HUES48 (cell line): ENCODE data around the gene RNF157.

Experiments used
- H3K27ac ChIP-seq: one replicate; pipeline ENCODE4 v1.7.0; 2013; ENCODE audit warnings: low read depth, low read length, inconsistent platforms
- H3K27me3 ChIP-seq: 2 replicates; pipeline ENCODE4 v1.6.1; 2013; ENCODE audit warnings: mild to moderate bottlenecking, low read length; ENCODE audit not compliant: control insufficient read depth, insufficient read depth
- H3K36me3 ChIP-seq: 2 replicates; pipeline ENCODE4 v1.6.1; 2013; ENCODE audit warnings: low read length; ENCODE audit not compliant: control insufficient read depth, insufficient read depth
- H3K4me1 ChIP-seq: 2 replicates; pipeline ENCODE4 v1.6.1; 2013; ENCODE audit warnings: mild to moderate bottlenecking, low read length; ENCODE audit not compliant: control insufficient read depth, insufficient read depth
- H3K4me3 ChIP-seq: 2 replicates; pipeline ENCODE4 v1.5.1; 2013; ENCODE audit warnings: mild to moderate bottlenecking, low read depth, low read length
- H3K9ac ChIP-seq: 2 replicates; pipeline ENCODE4 v1.6.1; 2013; ENCODE audit warnings: mild to moderate bottlenecking, low read depth, low read length, moderate library complexity
- H3K9me3 ChIP-seq: 2 replicates; pipeline ENCODE4 v1.6.1; 2013; ENCODE audit warnings: low read length; ENCODE audit not compliant: control insufficient read depth, insufficient read depth

RNF157 gene

DNA sequence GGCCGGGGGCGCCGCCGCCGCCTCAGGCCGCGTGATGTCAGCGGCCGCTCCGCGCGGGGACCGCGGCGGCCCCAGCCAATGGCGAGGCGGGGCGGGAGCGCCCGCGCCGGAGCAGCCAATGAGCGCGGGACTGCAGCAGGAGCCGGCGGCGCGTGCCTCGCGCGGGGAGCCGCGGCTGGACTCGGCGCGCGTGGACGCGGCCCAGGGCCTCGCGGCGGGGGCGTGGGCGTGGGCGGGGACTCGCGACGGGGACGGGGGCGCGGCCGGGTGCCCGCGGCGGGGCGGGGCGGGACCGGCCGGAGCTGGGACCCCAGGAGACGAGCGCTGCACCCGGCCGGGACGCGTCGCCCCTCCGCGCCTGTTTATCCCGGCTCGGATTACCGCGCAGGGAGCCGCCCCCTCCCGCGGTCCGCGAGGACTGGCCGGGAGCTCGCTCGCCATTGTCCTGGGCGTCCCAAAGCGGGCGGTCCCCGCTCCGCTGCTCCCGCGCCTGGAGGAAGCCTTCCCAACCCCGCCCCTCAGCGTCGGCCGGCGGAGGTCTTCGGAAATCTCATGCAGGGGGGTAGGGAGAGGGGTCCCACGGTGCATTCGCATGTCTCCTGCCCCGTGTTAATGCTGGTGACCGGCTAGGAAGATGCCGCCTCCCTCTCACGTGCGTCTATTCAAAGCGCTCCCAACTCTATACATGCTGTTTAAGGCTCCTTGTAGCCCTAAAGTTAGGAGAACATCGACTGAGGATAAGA is at the start of gene RNF157:
TSS of gene RNF157 (minus strand) at position 33 of the 743 bp plus-strand sequence. CDS start 253 bp downstream, outside the sequence.
- Histone ChIP-seq H3K9ac (peak within 1 kb of the TSS; percentile 60), H3K27me3 (peaks cover 57% of the 10 kb centered on the region), H3K4me1 (no peaks in the 10 kb centered on the region), H3K9me3 (no peaks in the 10 kb centered on the region), H3K36me3 (no peaks in the 10 kb centered on the region), H3K4me3 (peak within 1 kb of the TSS; percentile 69), H3K27ac (no peak within 1 kb of the TSS)

- Histone ChIP-seq H3K4me1 (no peaks in the 10 kb centered on the region), H3K4me3 (no peak overlapping the region), H3K27me3 (no peaks in the 10 kb centered on the region), H3K36me3 (no peaks in the 10 kb centered on the region), H3K9ac (no peak overlapping the region), H3K27ac (no peak overlapping the region), H3K9me3 (no peaks in the 10 kb centered on the region)
Observed at GRCh38 chr17:76281573-76282371, 41.5 kb upstream of the RNF157 start.

- no peaks in the 10 kb centered on the region for H3K36me3 ChIP-seq
- H3K4me3 ChIP-seq, result no peak overlapping the region
- no peak overlapping the region for H3K27ac ChIP-seq
- no peaks in the 10 kb centered on the region for H3K27me3 ChIP-seq
- no peaks in the 10 kb centered on the region for H3K9me3 ChIP-seq
- H3K9ac ChIP-seq, result no peak overlapping the region
- no peaks in the 10 kb centered on the region for H3K4me1 ChIP-seq
Observed at GRCh38 chr17:76280650-76281049, 40.4 kb upstream of the RNF157 start.

DNA sequence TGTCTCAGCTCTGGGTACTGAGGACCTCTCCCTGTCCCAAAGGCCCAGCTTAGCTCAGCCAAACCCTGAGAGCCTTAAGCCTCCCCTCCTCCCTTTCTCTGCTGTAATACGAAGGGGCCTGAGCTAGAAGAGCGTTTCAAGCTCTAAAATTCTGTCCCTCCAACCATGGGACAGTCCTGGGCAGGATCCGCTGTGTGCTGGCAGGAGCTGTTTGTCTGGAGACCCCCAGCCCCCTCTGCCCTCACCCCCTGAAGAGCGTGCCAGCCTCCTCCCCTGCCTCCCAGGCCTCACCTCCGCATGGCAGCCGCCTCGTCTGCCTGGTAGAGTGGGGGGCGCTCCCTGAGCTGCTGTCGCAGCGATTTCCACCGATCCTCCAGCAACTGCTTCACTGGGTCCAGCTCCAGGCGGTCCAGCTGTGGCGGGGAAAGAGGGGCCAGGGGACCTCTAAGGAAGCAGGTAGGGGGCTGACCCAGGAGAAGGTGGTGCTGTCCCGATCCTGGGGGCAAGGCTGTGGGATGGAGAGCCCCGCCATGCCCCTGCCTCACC is 39.5 kb upstream of the RNF157 start:
- H3K27ac ChIP-seq, result no peak overlapping the region
- H3K4me3 ChIP-seq, result no peak overlapping the region
- H3K36me3 ChIP-seq, result no peaks in the 10 kb centered on the region
- no peaks in the 10 kb centered on the region for H3K4me1 ChIP-seq
- no peak overlapping the region for H3K9ac ChIP-seq
- no peaks in the 10 kb centered on the region for H3K27me3 ChIP-seq
- H3K9me3 ChIP-seq, result no peaks in the 10 kb centered on the region

DNA sequence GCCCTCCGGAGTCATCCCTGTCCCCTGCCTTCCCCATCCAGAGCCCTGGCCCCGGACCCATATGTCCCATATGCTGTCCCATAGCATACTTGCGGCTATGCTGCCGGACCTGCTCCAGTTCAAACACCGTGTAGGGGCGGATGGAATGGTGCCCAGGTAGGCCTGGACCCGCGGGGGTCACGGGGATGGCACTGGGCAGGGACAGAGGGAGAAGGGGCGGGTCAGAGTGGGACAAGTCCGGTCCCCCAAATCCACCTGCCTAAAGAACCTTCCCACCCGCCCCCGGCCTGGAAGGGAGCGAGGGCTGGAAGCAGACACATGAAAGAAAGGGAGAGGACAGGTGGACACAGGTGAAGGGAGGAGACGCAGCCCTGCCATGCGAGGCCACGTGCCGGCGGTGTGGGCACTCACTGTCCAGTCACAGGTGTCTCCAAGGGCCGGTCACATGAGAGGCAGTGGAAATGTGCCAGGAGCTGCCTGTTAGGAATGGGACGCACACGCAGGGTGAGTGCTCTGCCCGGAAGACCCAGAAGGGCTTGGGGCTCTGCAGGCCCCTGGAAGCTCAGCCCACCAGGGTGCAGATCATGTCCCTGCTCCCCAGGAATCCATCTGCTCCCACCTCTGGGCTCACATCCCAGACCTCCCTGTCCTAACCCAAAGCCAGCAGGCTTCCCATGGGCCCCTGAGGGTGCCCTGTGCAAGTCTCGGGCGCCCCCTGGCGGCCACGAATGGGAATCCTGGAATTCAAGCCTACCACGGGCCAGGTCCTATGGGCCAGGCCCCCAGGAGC is 38.9 kb upstream of the RNF157 start:
- no peak overlapping the region for H3K27ac ChIP-seq

GRCh38 chr17:76278268-76278908 is 38.1 kb upstream of the RNF157 start:
- Histone ChIP-seq H3K4me1 (no peaks in the 10 kb centered on the region), H3K9ac (no peak overlapping the region), H3K36me3 (no peaks in the 10 kb centered on the region), H3K4me3 (no peak overlapping the region), H3K9me3 (no peaks in the 10 kb centered on the region), H3K27me3 (no peaks in the 10 kb centered on the region), H3K27ac (no peak overlapping the region)

More for the DNA sequence above, 38.9 kb upstream of the RNF157 start:
- Histone ChIP-seq H3K9ac (no peak overlapping the region), H3K36me3 (no peaks in the 10 kb centered on the region), H3K4me1 (no peaks in the 10 kb centered on the region), H3K4me3 (no peak overlapping the region), H3K9me3 (no peaks in the 10 kb centered on the region), H3K27me3 (no peaks in the 10 kb centered on the region)

- Histone ChIP-seq H3K27ac (no peak overlapping the region), H3K36me3 (no peaks in the 10 kb centered on the region), H3K4me1 (no peaks in the 10 kb centered on the region), H3K9ac (no peak overlapping the region), H3K4me3 (no peak overlapping the region), H3K27me3 (no peaks in the 10 kb centered on the region), H3K9me3 (no peaks in the 10 kb centered on the region)
Observed at GRCh38 chr17:76277300-76278267, 37.3 kb upstream of the RNF157 start.

GRCh38 chr17:76276461-76277299 is 36.4 kb upstream of the RNF157 start:
- Histone ChIP-seq H3K27ac (no peak overlapping the region), H3K27me3 (no peaks in the 10 kb centered on the region), H3K9me3 (no peaks in the 10 kb centered on the region), H3K4me3 (no peak overlapping the region), H3K9ac (no peak overlapping the region), H3K36me3 (no peaks in the 10 kb centered on the region), H3K4me1 (peaks cover 4% of the 10 kb centered on the region)

DNA sequence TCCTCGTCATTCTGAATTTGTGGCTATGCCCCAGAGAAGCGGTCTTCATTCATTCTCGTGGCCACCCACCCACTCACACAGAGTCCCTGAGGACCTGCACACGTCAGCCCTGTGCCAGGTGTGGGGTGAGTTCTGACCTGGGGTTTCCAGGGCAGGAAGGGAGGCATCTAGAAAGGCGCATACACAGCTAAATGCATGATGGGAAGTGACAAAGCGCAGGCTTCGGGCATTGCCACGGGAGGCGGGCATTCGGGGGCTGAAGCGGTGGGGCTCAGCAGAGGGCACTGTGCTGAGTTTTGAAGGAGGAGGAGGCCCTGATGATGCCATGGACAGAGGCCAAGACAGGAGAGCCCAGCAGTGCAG is 35.8 kb upstream of the RNF157 start:
- no peaks in the 10 kb centered on the region for H3K9me3 ChIP-seq
- H3K9ac ChIP-seq, result no peak overlapping the region
- H3K4me3 ChIP-seq, result no peak overlapping the region
- H3K4me1 ChIP-seq, result peaks cover 7% of the 10 kb centered on the region
- H3K27ac ChIP-seq, result no peak overlapping the region
- H3K36me3 ChIP-seq, result no peaks in the 10 kb centered on the region
- no peaks in the 10 kb centered on the region for H3K27me3 ChIP-seq
